CD14-positive monocyte (primary cell): ENCODE results near the gene CNTNAP2. TPM values are rescaled to one million over a fixed set of nuclear protein-coding genes. Genes with fewer than 3 reads are reported as not detected.

ENCODE experiments used
- DNase-seq, 3 donors: peaks; one replicate each; pipeline ENCODE4 v3.0.0-alpha.2; 2011 to 2022
- H2AFZ ChIP-seq: 2 replicates; pipeline ENCODE4 v1.6.0; 2012; ENCODE audit warnings: mild to moderate bottlenecking, low read depth, low read length, inconsistent platforms; ENCODE audit not compliant: insufficient read depth, poor library complexity, severe bottlenecking
- H3K27ac ChIP-seq, 2 donors: 1 replicate in 1 of 2; 2 replicates in 1 of 2; pipeline ENCODE4 v1.5.1; 2012 to 2013; ENCODE audit warnings: low read length in 2 of 2, control low read depth in 1 of 2, inconsistent platforms in 1 of 2, low read depth in 1 of 2, mild to moderate bottlenecking in 1 of 2
- H3K27me3 ChIP-seq, 2 donors: one replicate each; pipeline versions ENCODE4 v1.6.0 to v1.6.1; 2011 to 2013; ENCODE audit warnings: low read length in 2 of 2; ENCODE audit not compliant: control insufficient read depth in 2 of 2, insufficient read depth in 2 of 2
- H3K36me3 ChIP-seq, 2 donors: replicated peaks in 1 of 2; 1 replicate in 1 of 2; 2 replicates in 1 of 2; pipeline versions ENCODE4 v1.5.1 to v1.6.1; 2012 to 2013; ENCODE audit warnings: low read length in 2 of 2, control low read depth in 1 of 2, inconsistent platforms in 1 of 2, mild to moderate bottlenecking in 1 of 2; ENCODE audit not compliant: insufficient read depth in 2 of 2, control insufficient read depth in 1 of 2
- H3K4me1 ChIP-seq, 2 donors: 1 replicate in 1 of 2; 2 replicates in 1 of 2; pipeline versions ENCODE4 v1.5.1 to v1.6.1; 2012 to 2013; ENCODE audit warnings: low read length in 2 of 2, control low read depth in 1 of 2, inconsistent platforms in 1 of 2, mild to moderate bottlenecking in 1 of 2, moderate library complexity in 1 of 2; ENCODE audit not compliant: insufficient read depth in 2 of 2, control insufficient read depth in 1 of 2
- H3K4me2 ChIP-seq: replicated peaks from 2 replicates; pipeline ENCODE3; 2012; ENCODE audit warnings: low read length, moderate library complexity, mild to moderate bottlenecking; ENCODE audit not compliant: poor library complexity, severe bottlenecking; ENCODE audit errors: extremely low read depth
- H3K4me3 ChIP-seq, 3 experiments: fragments of 200-600 bp in 1 of 3; sonication (generic) in 1 of 3; replicated peaks in 1 of 3; 1 replicate in 2 of 3; 2 replicates in 1 of 3; pipeline ENCODE4 v1.5.1; 2011 to 2013; ENCODE audit warnings: low read length in 3 of 3, mild to moderate bottlenecking in 3 of 3, control low read depth in 2 of 3, low read depth in 2 of 3, inconsistent platforms in 1 of 3, moderate library complexity in 1 of 3
- H3K79me2 ChIP-seq: 2 replicates; pipeline ENCODE4 v1.6.0; 2012; ENCODE audit warnings: mild to moderate bottlenecking, control low read depth, inconsistent platforms, low read length, moderate library complexity; ENCODE audit not compliant: insufficient read depth
- H3K9ac ChIP-seq: 2 replicates; pipeline ENCODE4 v1.6.0; 2017; ENCODE audit warnings: low read length, mild to moderate bottlenecking; ENCODE audit not compliant: insufficient read depth, poor library complexity, severe bottlenecking
- H3K9me3 ChIP-seq, 2 donors: replicated peaks in 1 of 2; 1 replicate in 1 of 2; 2 replicates in 1 of 2; pipeline versions ENCODE4 v1.5.1 to v1.6.1; 2012 to 2013; ENCODE audit warnings: low read length in 2 of 2, control low read depth in 1 of 2; ENCODE audit not compliant: control insufficient read depth in 1 of 2, insufficient read depth in 1 of 2
- H4K20me1 ChIP-seq: 2 replicates; pipeline ENCODE4 v1.6.0; 2012; ENCODE audit warnings: mild to moderate bottlenecking, low read length, control low read depth, moderate library complexity; ENCODE audit not compliant: insufficient read depth
- H3K27ac Mint-ChIP-seq, 7 donors: one replicate each; pipeline ENCODE4 v1.8.0; 2020; ENCODE audit warnings: mild to moderate bottlenecking in 7 of 7, mixed read lengths in 7 of 7, moderate library complexity in 6 of 7, inconsistent platforms in 2 of 7
- H3K27me3 Mint-ChIP-seq, 3 donors: one replicate each; pipeline ENCODE4 v1.8.0; 2021 to 2022; ENCODE audit warnings: low read depth in 3 of 3, mild to moderate bottlenecking in 3 of 3, mixed read lengths in 3 of 3, moderate library complexity in 3 of 3, inconsistent platforms in 1 of 3
- H3K36me3 Mint-ChIP-seq, 2 donors: one replicate each; pipeline ENCODE4 v1.8.0; 2020; ENCODE audit warnings: mixed read lengths in 2 of 2, inconsistent platforms in 1 of 2, mild to moderate bottlenecking in 1 of 2
- H3K4me1 Mint-ChIP-seq: one replicate; pipeline ENCODE4 v1.8.0; 2020; ENCODE audit warnings: mild to moderate bottlenecking, mixed read lengths
- H3K4me3 Mint-ChIP-seq, 2 donors: one replicate each; pipeline ENCODE4 v1.8.0; 2020; ENCODE audit warnings: mild to moderate bottlenecking in 2 of 2, mixed read lengths in 2 of 2, moderate library complexity in 1 of 2
- H3K9me3 Mint-ChIP-seq, 7 donors: one replicate each; pipeline ENCODE4 v1.8.0; 2020 to 2022; ENCODE audit warnings: mixed read lengths in 7 of 7, mild to moderate bottlenecking in 6 of 7, moderate library complexity in 6 of 7, inconsistent platforms in 2 of 7
- CTCF ChIP-seq: fragments of 200-600 bp; IDR thresholded peaks from one replicate; pipeline ENCODE4 v1.8.0; 2022; ENCODE audit warnings: antibody characterized with exemption, mild to moderate bottlenecking
- WGBS: methylation state at CpG from one replicate; pipeline ENCODE4 v1.1.5; 2013; ENCODE audit warnings: missing lambda C conversion rate; ENCODE audit not compliant: insufficient coverage; 5-methylcytosine and 5-hydroxymethylcytosine counted together
- intact Hi-C, 2 donors: fragments of 100-400 bp; cut with micrococcal nuclease; formaldehyde crosslinking; loops; one replicate each; pipeline versions ENCODE4 v1.15.0 to v1.15.1; 2023
- polyA plus RNA-seq, 3 donors: library from polyadenylated mRNA; depleted of rRNA in 1 of 3; unstranded in 2 of 3; stranded (reverse) in 1 of 3; fragments of 300-500 nt in 2 of 3; fragments of >200 nt in 1 of 3; fragmentation: Illumina TruSeq in 2 of 3; gene quantifications; 1 replicate in 2 of 3; 2 replicates in 1 of 3; pipeline ENCODE4 v1.2.3, GENCODE V29; 2012 to 2021

The CNTNAP2 gene
- polyA plus RNA-seq, 3 donors: 0.01 TPM; not detected in 2

GRCh38 chr7:147944321-147944720 is 1827.7 kb downstream of the CNTNAP2 start:
- H3K4me2 ChIP-seq: no peak overlapping the region
- H2AFZ ChIP-seq: no peak overlapping the region
- Mint-ChIP-seq H3K27me3 (peaks cover 0 to 1% (median 0%) of the 10 kb centered on the region in 3 donors), H3K36me3 (no peaks in the 10 kb centered on the region), H3K9me3 (peaks cover 5 to 29% (median 10%) of the 10 kb centered on the region in 7 donors), H3K4me1 (no peaks in the 10 kb centered on the region), H3K4me3 (no peak overlapping the region), H3K27ac (no peak overlapping the region)
- H3K9ac ChIP-seq: no peak overlapping the region
- intact Hi-C loops: no loop called here
- H3K79me2 ChIP-seq: no peaks in the 10 kb centered on the region
- no peak overlapping the region for H3K27ac ChIP-seq
- H4K20me1 ChIP-seq: no peaks in the 10 kb centered on the region
- H3K4me3 ChIP-seq: no peak overlapping the region
- H3K36me3 ChIP-seq: no peaks in the 10 kb centered on the region
- H3K4me1 ChIP-seq: no peaks in the 10 kb centered on the region
- peaks cover 0 to 7% of the 10 kb centered on the region in 2 donors for H3K9me3 ChIP-seq
- WGBS: no CpG with 5 or more reads among the region's 2 CpGs
- TF ChIP-seq CTCF: no peak
- DNase-seq: no peak
- no peaks in the 10 kb centered on the region for H3K27me3 ChIP-seq

- no peaks in the 10 kb centered on the region for H3K27me3 ChIP-seq
- H4K20me1 ChIP-seq: no peaks in the 10 kb centered on the region
- H3K79me2 ChIP-seq: no peaks in the 10 kb centered on the region
- H3K27ac ChIP-seq: no peak overlapping the region
- H3K9me3 ChIP-seq: peaks cover 0 to 5% of the 10 kb centered on the region in 2 donors
- peaks cover 0 to 9% (median 4%) of the 10 kb centered on the region in 7 donors for H3K9me3 Mint-ChIP-seq
- no peaks in the 10 kb centered on the region for H3K36me3 Mint-ChIP-seq
- H3K27me3 Mint-ChIP-seq: peaks cover 0 to 3% (median 3%) of the 10 kb centered on the region in 3 donors
- intact Hi-C loops: no loop called here
- H3K4me3 Mint-ChIP-seq: no peak overlapping the region
- no peak for DNase-seq
- 80% methylated on average over 1 of the region's 6 CpGs for WGBS
- H3K4me2 ChIP-seq: no peak overlapping the region
- H3K4me1 Mint-ChIP-seq: no peaks in the 10 kb centered on the region
- no peak overlapping the region for H3K4me3 ChIP-seq
- no peak overlapping the region for H2AFZ ChIP-seq
- no peaks in the 10 kb centered on the region for H3K36me3 ChIP-seq
- no peak overlapping the region for H3K9ac ChIP-seq
- no peak for TF ChIP-seq CTCF
- no peak overlapping the region for H3K27ac Mint-ChIP-seq
- no peaks in the 10 kb centered on the region for H3K4me1 ChIP-seq
Measured at GRCh38 chr7:147952918-147953317, 1836.3 kb downstream of the CNTNAP2 start.
